Suprapubic skin (tissue), 4 donors: Measurements from ENCODE around the gene PASD1. TPM values are rescaled to one million over a fixed set of nuclear protein-coding genes. Genes with fewer than 3 reads are reported as not detected.
"Not testable (repeated sequence)": the region's sequence is repeated elsewhere in the genome, so short reads cannot be mapped to it uniquely, and the experiment has no call there.

ENCODE experiments used
- DNase-seq, 2 donors: peaks; one replicate each; pipeline ENCODE4 v3.0.0-alpha.2; 2019; ENCODE audit warnings: low spot score in 2 of 2
- H3K27ac ChIP-seq: fragments of 200-600 bp; sonication (generic); one replicate; pipeline ENCODE4 v1.5.1; 2019
- H3K27me3 ChIP-seq: fragments of 200-600 bp; sonication (generic); one replicate; pipeline ENCODE4 v1.5.1; 2019
- H3K36me3 ChIP-seq: fragments of 200-600 bp; sonication (generic); one replicate; pipeline ENCODE4 v1.5.1; 2019
- H3K4me1 ChIP-seq: fragments of 200-600 bp; sonication (generic); one replicate; pipeline ENCODE4 v1.5.1; 2019
- H3K4me3 ChIP-seq: fragments of 200-600 bp; sonication (generic); one replicate; pipeline ENCODE4 v1.5.1; 2019; ENCODE audit warnings: mild to moderate bottlenecking
- H3K9me3 ChIP-seq: fragments of 200-600 bp; sonication (generic); one replicate; pipeline ENCODE4 v1.5.1; 2019
- CTCF ChIP-seq, 2 donors: fragments of 200-600 bp in 1 of 2; fragments of 450-650 bp in 1 of 2; sonication (generic) in 1 of 2; IDR thresholded peaks; one replicate each; pipeline ENCODE4 v1.5.1; 2016 to 2019; ENCODE audit warnings: antibody characterized with exemption in 2 of 2, mild to moderate bottlenecking in 1 of 2, moderate library complexity in 1 of 2
- EP300 ChIP-seq: sonication (generic); formaldehyde crosslinking; IDR thresholded peaks from one replicate; pipeline ENCODE4 v1.6.1; 2017; ENCODE audit warnings: antibody characterized with exemption
- POLR2A ChIP-seq, 2 donors: fragments of 450-650 bp; IDR thresholded peaks; one replicate each; pipeline ENCODE4 v1.6.1; 2017; ENCODE audit warnings: antibody characterized with exemption in 2 of 2, mild to moderate bottlenecking in 2 of 2, moderate library complexity in 2 of 2
- POLR2AphosphoS5 ChIP-seq, 3 donors: sonication (generic); formaldehyde crosslinking; IDR thresholded peaks; one replicate each; pipeline ENCODE4 v1.6.1; 2017; ENCODE audit warnings: antibody characterized with exemption in 3 of 3
- WGBS: methylation state at CpG from one replicate; pipeline ENCODE4 v1.1.5; 2018; 5-methylcytosine and 5-hydroxymethylcytosine counted together
- total RNA-seq, 4 donors: library from RNA; depleted of rRNA; stranded (reverse); fragments of >200 nt; gene quantifications; one replicate each; pipeline ENCODE4 v1.1.0, GENCODE V29; 2016

The PASD1 gene
- total RNA-seq, 4 donors from 2014 or later = not detected

- H3K9me3 ChIP-seq = no peaks in the 10 kb centered on the region
- H3K36me3 ChIP-seq = no peaks in the 10 kb centered on the region
- H3K27ac ChIP-seq = no peak overlapping the region
- no peaks in the 10 kb centered on the region for H3K27me3 ChIP-seq
- no peak for TF ChIP-seq EP300
- DNase-seq = no peak
- no peak overlapping the region for H3K4me3 ChIP-seq
- no peaks in the 10 kb centered on the region for H3K4me1 ChIP-seq
These were observed 26.9 kb upstream of the PASD1 start for GRCh38 chrX:151536571-151536970.

GRCh38 chrX:151537572-151537971 is 25.9 kb upstream of the PASD1 start:
- H3K36me3 ChIP-seq = no peaks in the 10 kb centered on the region
- no peak overlapping the region for H3K27ac ChIP-seq
- DNase-seq = no peak
- TF ChIP-seq EP300 = no peak
- TF ChIP-seq POLR2A (IDR thresholded peaks at IDR 0.05) = no peak
- TF ChIP-seq POLR2AphosphoS5 (IDR thresholded peaks at IDR 0.05) = no peak
- H3K27me3 ChIP-seq = no peaks in the 10 kb centered on the region
- H3K4me3 ChIP-seq = no peak overlapping the region
- H3K4me1 ChIP-seq = no peaks in the 10 kb centered on the region
- WGBS = 55% methylated on average over 1 of the region's 1 CpG
- no peaks in the 10 kb centered on the region for H3K9me3 ChIP-seq

GRCh38 chrX:151538190-151539122 is 25.0 kb upstream of the PASD1 start:
- no peaks in the 10 kb centered on the region for H3K9me3 ChIP-seq
- H3K4me1 ChIP-seq = no peaks in the 10 kb centered on the region
- TF ChIP-seq POLR2AphosphoS5 (IDR thresholded peaks at IDR 0.05) = no peak
- TF ChIP-seq CTCF (IDR thresholded peaks at IDR 0.05) = no peak
- TF ChIP-seq EP300 = no peak
- TF ChIP-seq POLR2A (IDR thresholded peaks at IDR 0.05) = no peak
- WGBS = 38% methylated on average over 3 of the region's 3 CpGs
- no peaks in the 10 kb centered on the region for H3K36me3 ChIP-seq
- no peak for DNase-seq
- no peaks in the 10 kb centered on the region for H3K27me3 ChIP-seq
- H3K27ac ChIP-seq = no peak overlapping the region
- no peak overlapping the region for H3K4me3 ChIP-seq

GRCh38 chrX:151543706-151544105 is 19.8 kb upstream of the PASD1 start:
- no peaks in the 10 kb centered on the region for H3K4me1 ChIP-seq
- DNase-seq = no peak
- no peak overlapping the region for H3K27ac ChIP-seq
- no peak overlapping the region for H3K4me3 ChIP-seq
- TF ChIP-seq CTCF (IDR thresholded peaks at IDR 0.05) = no peak
- TF ChIP-seq POLR2AphosphoS5 (IDR thresholded peaks at IDR 0.05) = no peak
- TF ChIP-seq POLR2A (IDR thresholded peaks at IDR 0.05) = no peak
- no peak for TF ChIP-seq EP300
- H3K27me3 ChIP-seq = no peaks in the 10 kb centered on the region
- H3K9me3 ChIP-seq = no peaks in the 10 kb centered on the region
- 68% methylated on average over 2 of the region's 2 CpGs for WGBS
- no peaks in the 10 kb centered on the region for H3K36me3 ChIP-seq

- not testable (repeated sequence) for H3K9me3 ChIP-seq, H3K36me3 ChIP-seq, H3K4me1 ChIP-seq, H3K4me3 ChIP-seq, DNase-seq, H3K27ac ChIP-seq, H3K27me3 ChIP-seq
- WGBS = 85% methylated on average over 6 of the region's 6 CpGs
These were observed 17.2 kb upstream of the PASD1 start for GRCh38 chrX:151546226-151546625.

GRCh38 chrX:151551176-151551575 is 12.3 kb upstream of the PASD1 start:
- H3K4me1 ChIP-seq, H3K27me3 ChIP-seq, H3K9me3 ChIP-seq, DNase-seq, H3K27ac ChIP-seq, H3K4me3 ChIP-seq, H3K36me3 ChIP-seq: not testable (repeated sequence)
- 93% methylated on average over 3 of the region's 25 CpGs for WGBS

- no peak for DNase-seq
- no peaks in the 10 kb centered on the region for H3K27me3 ChIP-seq
- WGBS = 53% methylated on average over 4 of the region's 4 CpGs
- H3K4me1 ChIP-seq = no peaks in the 10 kb centered on the region
- TF ChIP-seq EP300 (no peak), CTCF (IDR thresholded peaks at IDR 0.05) (no peak), POLR2A (IDR thresholded peaks at IDR 0.05) (no peak), POLR2AphosphoS5 (IDR thresholded peaks at IDR 0.05) (no peak)
- no peak overlapping the region for H3K4me3 ChIP-seq
- no peak overlapping the region for H3K27ac ChIP-seq
- no peaks in the 10 kb centered on the region for H3K36me3 ChIP-seq
- no peaks in the 10 kb centered on the region for H3K9me3 ChIP-seq
These were observed 10.7 kb upstream of the PASD1 start for GRCh38 chrX:151552743-151553142.

GRCh38 chrX:151555301-151555700 is 8.2 kb upstream of the PASD1 start:
- not testable (repeated sequence) for H3K4me3 ChIP-seq, H3K9me3 ChIP-seq, H3K27ac ChIP-seq, H3K27me3 ChIP-seq, H3K36me3 ChIP-seq, H3K4me1 ChIP-seq, DNase-seq
- WGBS = 95% methylated on average over 4 of the region's 25 CpGs

- H3K27ac ChIP-seq, H3K9me3 ChIP-seq, H3K4me3 ChIP-seq, H3K27me3 ChIP-seq, DNase-seq, H3K36me3 ChIP-seq, H3K4me1 ChIP-seq: not testable (repeated sequence)
- no CpG with 5 or more reads among the region's 21 CpGs for WGBS
These were observed 990 bp upstream of the PASD1 start for GRCh38 chrX:151562485-151562884.

GRCh38 chrX:151563003-151563402 is 472 bp upstream of the PASD1 start:
- not testable (repeated sequence) for H3K4me1 ChIP-seq, H3K27ac ChIP-seq, H3K9me3 ChIP-seq, DNase-seq, H3K36me3 ChIP-seq, H3K27me3 ChIP-seq, H3K4me3 ChIP-seq
- 98% methylated on average over 21 of the region's 24 CpGs for WGBS
